AG09319 (cell line): Measurements from ENCODE around the gene EMSY.
"Not testable (repeated sequence)": the region's sequence is repeated elsewhere in the genome, so short reads cannot be mapped to it uniquely, and the experiment has no call there.

Experiments
- DNase-seq: peaks from one replicate; pipeline ENCODE4 v3.0.0-alpha.2; 2010; ENCODE audit warnings: low read depth; ENCODE audit errors: extremely low read depth
- CTCF ChIP-seq: IDR thresholded peaks from 2 replicates; pipeline ENCODE4 v1.5.1; 2011; ENCODE audit warnings: low read depth, mild to moderate bottlenecking, inconsistent platforms, low read length, moderate library complexity

Gene EMSY

GRCh38 chr11:76567261-76567660 is 122.4 kb downstream of the EMSY start:
- no peak for TF ChIP-seq CTCF
- no peak for DNase-seq

GRCh38 chr11:76568139-76568538 is 123.3 kb downstream of the EMSY start:
- DNase-seq, result no peak
- no peak for TF ChIP-seq CTCF

- DNase-seq, result no peak
- TF ChIP-seq CTCF, result no peak
Observed at GRCh38 chr11:76568621-76569020, 123.8 kb downstream of the EMSY start.

GRCh38 chr11:76572181-76572875 is 127.5 kb downstream of the EMSY start:
- not testable (repeated sequence) for DNase-seq

- no peak for TF ChIP-seq CTCF
- no peak for DNase-seq
Observed at GRCh38 chr11:76574406-76574805, 129.6 kb downstream of the EMSY start.

GRCh38 chr11:76574879-76575278 is 130.1 kb downstream of the EMSY start:
- no peak for TF ChIP-seq CTCF
- no peak for DNase-seq

GRCh38 chr11:76577226-76577920 is 132.6 kb downstream of the EMSY start:
- DNase-seq, result no peak
- no peak for TF ChIP-seq CTCF
